Hypothalamus (tissue), 51 donors: ENCODE data around the gene LRMDA.

Experiments used
- DNase-seq, 51 donors: peaks; one replicate each; lab custom pipeline; 2025; lab: John Stamatoyannopoulos, UW

LRMDA gene

GRCh38 chr10:76155961-76156360 lies 724.5 kb downstream of the LRMDA start:
- DNase-seq = no peak

DNA sequence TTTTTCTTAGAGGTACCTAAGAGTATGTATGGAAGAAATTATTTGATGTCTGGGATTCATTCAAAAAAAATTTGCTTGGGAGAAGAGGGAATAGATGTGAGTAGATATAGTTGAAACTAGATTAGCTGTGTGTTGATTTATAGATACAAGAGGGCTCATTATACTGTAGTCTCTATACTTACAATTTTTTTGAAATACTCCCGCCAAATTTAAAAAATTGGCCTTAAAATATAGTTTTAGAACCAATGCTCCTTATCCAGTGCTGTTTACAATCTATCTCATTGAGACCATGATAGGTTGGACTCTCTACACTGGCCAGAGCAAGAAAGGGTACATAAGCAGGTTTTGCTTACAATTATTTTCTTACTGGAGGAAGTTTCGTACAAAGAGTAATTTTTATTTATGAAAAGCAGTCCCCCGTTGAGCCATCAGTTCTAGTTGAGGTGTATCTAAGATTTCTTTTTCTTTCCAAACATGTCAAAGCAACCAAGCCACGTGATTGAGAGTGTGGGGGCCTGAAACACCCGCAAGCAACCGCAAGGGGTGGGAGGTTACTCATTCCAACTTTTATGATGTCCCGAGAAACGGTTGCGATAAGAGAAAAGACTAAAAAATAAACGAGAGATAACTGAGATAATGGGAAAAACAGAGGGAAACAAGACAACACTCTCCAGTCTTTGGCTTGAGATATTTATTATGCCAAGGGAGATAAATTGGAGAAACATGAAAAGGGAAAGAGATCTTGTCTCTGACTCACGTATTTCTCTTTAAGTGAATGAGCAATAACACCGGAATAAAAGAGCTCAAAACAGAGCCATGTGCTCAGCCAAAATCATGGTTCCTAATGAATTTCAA lies 729.2 kb downstream of the LRMDA start:
- no peak for DNase-seq

- no peak for DNase-seq
Measured at GRCh38 chr10:76161301-76161582, 729.8 kb downstream of the LRMDA start.

GRCh38 chr10:76168437-76168836 lies 737.0 kb downstream of the LRMDA start:
- no peak for DNase-seq

GRCh38 chr10:76169246-76169645 lies 737.8 kb downstream of the LRMDA start:
- no peak for DNase-seq

DNA sequence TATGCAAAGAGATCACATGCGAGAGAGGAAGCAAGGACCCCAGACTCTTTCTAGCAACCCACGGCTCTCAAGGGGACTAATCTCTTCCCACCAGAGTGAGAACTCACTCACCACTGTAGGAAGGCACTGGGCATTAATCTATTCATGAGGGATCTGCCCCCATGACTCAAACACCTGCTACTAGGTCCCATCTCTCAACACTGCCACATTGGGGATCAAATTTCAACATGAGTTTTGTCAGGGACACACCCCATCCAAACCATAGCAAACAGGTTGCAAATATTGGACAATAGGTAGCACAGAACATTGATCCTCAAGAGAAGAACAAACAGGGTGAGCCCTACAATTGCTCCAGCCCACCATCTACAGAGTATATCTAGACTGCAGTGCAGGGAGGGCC lies 740.6 kb downstream of the LRMDA start:
- DNase-seq = no peak

GRCh38 chr10:76175533-76176165 lies 744.2 kb downstream of the LRMDA start:
- no peak for DNase-seq

DNA sequence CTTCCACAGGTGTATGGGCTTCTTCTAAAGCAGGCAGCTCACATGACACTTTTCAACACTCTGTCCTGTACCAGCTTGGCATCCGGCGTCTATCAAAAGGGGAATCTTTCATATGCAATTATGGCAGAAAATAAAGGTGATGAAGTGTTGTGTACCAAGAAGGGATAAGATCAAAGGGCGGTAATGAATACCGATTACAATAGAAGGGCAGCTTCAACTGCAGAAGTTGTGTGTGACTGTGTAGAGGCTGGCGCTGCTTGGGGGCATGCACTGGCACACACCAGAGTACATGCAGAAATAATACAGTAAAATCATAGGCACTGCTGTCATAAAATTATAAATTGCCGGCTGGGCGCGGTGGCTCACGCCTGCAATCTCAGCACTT lies 744.7 kb downstream of the LRMDA start:
- no peak for DNase-seq

- no peak for DNase-seq
Measured at GRCh38 chr10:76177936-76178335, 746.5 kb downstream of the LRMDA start.

- no peak for DNase-seq
Measured at GRCh38 chr10:76178532-76179292, 747.3 kb downstream of the LRMDA start.

- no peak for DNase-seq
Measured at GRCh38 chr10:76179806-76180205, 748.4 kb downstream of the LRMDA start.

DNA sequence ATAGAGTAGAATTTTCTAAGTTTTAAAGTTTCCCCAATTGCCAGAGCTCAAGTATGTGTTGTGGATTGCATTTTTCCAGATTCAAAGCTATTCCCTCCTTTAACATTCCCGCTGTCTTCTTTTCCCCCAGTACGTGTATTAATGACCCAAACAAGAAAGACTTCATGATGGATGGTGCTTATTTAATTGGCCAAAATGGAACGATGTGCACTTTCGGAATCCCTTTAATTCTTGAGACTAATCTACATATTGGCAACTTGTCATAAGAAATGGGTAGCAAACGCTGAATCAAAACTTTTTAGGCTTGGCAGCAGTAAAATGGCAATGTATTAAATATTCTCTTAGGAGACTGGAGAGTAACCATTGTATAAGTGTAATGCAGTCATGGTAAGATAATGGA lies 753.2 kb downstream of the LRMDA start:
- no peak for DNase-seq

DNA sequence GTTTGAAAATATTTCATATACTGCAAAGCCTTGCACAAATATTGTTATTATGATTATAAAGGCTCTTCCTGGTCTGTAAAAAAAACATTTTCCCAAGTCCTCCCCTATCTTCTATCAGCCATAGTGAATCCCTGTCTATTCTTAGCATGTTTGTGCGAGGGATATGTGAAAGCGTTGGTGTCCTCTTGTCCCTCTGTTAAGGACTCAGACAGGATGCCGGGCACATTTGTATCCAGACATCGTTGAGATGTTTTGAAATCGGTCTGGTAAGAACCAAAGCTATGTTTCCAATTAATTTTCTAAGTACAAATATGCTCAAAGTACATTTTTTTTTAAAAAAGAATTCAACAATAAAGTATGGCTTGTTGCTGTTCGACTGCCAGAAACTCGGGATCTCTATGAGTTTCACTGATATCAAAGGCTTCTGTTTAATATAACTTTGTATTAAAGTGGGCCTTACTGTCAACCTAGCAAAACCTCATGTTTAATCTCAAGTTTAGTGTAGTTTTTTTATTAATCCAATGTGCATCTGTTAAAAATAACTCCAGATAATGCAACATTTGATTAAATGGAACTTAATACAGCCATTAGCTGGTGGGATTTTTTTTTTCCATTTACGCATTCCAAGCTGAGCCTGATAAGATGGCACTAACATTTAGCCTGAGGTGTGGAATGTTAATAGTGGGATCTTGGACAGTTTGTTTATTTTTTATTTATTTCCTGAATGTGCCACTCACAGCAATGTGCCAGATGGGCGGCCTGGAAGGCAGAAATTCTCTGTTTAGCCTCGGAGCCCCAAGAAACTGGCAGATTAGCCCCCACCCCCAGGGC lies 754.3 kb downstream of the LRMDA start:
- DNase-seq = no peak

- DNase-seq = no peak
Measured at GRCh38 chr10:76188216-76188615, 756.8 kb downstream of the LRMDA start.

DNA sequence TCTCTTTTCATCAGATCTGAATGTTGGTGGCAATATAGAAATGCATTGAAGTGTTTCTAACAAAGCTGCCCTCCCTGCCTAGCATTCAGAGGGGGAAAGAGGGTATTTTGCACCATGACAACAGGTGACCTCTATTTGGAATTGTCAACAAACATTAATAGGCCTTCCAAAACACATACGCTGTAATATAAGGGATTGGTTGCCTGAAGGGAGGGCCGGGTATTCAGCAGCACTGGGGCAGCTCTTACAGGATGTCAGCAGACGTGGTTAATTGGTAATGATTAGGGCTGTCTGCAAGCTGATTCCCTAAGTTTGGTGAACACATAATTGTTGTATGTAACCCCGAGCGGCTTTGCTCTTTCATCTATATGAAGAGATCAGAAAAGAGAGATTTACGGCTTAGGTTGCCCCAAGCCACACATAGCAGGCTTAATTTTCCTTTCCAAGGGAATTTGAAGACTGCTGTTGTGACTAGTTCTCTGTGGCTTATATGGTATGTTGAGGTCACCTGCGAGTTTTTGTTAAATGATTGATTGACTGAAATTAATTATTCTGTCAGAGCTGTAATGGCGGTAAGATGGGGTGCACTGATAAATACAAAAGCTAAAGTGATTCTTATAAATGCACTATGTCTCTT lies 759.3 kb downstream of the LRMDA start:
- DNase-seq = no peak

DNA sequence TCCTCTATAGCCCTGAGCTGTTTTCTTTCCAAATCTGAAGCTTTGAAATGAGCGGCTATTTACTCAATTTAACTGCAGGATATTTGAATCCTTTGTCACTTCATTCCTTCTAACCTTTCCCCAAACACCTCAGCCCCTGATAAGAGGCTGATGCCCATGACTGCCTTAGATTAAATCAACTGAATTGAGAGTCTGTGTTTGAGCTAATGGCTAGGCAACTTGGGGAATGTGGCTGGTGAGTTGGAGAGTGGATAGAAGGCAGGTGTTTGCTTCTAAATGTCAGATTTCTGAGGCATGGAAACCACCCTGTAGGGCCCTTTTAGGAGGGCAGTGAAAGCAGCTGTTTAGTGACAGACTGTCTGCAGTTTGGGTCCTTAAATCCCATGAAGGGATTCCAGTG lies 759.9 kb downstream of the LRMDA start:
- no peak for DNase-seq

GRCh38 chr10:76192151-76192550 lies 760.7 kb downstream of the LRMDA start:
- DNase-seq = no peak

- DNase-seq = no peak
Measured at GRCh38 chr10:76192694-76193320, 761.4 kb downstream of the LRMDA start.

GRCh38 chr10:76195654-76196390 lies 764.4 kb downstream of the LRMDA start:
- no peak for DNase-seq
